Stimulated activated CD8-positive, alpha-beta memory T cell treated with anti-CD3 and anti-CD28 coated beads, Interleukin-7, amount 100 ng/mL, for 24 hours (primary cell): ENCODE data around the gene HTR4.
"Not testable (repeated sequence)": the region's sequence is repeated elsewhere in the genome, so short reads cannot be mapped to it uniquely, and the experiment has no call there.

Experiments
- DNase-seq: peaks from one replicate; pipeline ENCODE4 v3.0.0-alpha.2; 2020; ENCODE audit warnings: low read depth

Gene HTR4

GRCh38 chr5:148532969-148533670, 121.2 kb downstream of the HTR4 start:
- DNase-seq, result no peak

GRCh38 chr5:148529450-148529849, 124.9 kb downstream of the HTR4 start:
- DNase-seq, result not testable (repeated sequence)

DNA sequence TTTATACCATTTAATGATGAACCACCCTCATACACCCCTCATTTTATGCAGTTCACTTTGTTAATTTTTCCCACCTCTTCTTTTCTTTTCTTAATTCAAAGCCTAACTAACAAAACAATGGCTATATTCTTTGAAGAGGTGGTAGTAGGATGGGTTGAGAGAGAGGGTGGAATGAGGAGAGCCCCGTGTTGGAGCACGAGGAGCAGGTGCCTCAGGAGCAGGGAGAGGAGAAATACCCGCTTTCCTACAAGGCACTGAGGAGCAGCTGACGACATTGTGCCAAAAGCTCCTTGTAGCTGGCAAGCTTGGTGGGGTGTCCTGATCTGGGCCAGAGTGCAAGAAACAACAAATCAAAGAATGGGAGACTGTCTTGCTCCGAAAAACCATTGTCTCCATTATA, 129.6 kb downstream of the HTR4 start:
- no peak for DNase-seq

- DNase-seq, result no peak
Measured at GRCh38 chr5:148523139-148523538, 131.2 kb downstream of the HTR4 start.

- DNase-seq, result no peak
Measured at GRCh38 chr5:148515460-148515859, 138.9 kb downstream of the HTR4 start.

DNA sequence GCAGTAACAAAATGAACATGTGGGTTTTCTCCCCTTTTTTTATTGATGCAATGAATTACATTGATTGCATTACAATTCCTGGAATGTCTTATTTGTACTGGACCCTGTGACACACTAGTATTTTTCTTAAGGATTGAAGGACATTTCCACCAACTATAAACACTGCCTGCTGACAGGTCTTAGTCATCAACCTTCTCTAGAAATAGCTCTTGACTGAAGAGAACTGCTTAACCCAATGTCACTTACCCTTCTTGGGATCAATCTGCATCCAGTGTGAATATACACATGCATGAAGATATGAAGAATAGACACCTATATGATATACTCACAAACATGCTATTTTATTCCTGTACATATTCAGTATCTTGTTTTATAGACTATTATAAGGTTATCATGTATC, 140.0 kb downstream of the HTR4 start:
- DNase-seq, result no peak

GRCh38 chr5:148512498-148512897, 141.8 kb downstream of the HTR4 start:
- no peak for DNase-seq

- DNase-seq, result no peak
Measured at GRCh38 chr5:148511810-148512347, 142.4 kb downstream of the HTR4 start.

DNA sequence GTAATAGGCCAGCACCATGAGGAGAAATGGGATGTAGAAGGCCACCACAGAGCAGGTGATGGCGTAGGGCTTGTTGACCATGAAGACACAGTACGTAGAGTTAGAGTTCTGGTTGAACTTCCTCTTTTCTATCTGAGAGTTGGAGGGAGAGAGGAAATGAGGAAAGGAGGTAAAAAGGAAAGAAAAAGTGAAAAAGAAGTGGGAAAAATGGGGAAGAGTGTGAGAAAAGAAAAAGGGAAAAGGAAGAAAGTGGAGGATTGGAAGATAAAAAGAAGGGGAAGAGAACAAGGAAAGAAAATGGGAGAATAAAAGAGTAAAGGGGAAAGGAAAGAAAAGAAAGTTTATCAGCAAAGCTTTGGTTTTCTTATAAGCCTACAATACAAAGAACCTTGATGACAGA, 144.4 kb downstream of the HTR4 start:
- no peak for DNase-seq

DNA sequence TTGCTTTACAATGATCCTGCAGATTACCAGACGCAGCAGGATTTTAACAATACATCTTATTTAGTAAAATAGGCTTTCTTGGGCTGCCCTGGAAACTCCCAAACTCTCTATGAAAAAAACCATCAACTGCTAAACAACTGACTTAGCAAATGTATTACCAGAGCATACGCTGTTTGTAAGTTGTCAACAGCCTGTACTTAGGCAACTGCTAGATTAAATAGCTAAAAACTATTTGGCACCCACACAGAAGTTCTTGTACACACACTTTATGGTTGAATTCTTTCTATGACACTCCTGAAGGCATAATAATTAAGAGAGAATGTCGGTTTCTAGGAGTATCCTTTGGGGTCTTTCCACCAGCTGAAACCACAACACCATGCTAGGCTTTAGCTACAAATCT, 146.7 kb downstream of the HTR4 start:
- no peak for DNase-seq

GRCh38 chr5:148499452-148499851, 154.9 kb downstream of the HTR4 start:
- DNase-seq, result no peak

GRCh38 chr5:148497757-148498156, 156.6 kb downstream of the HTR4 start:
- DNase-seq, result no peak

DNA sequence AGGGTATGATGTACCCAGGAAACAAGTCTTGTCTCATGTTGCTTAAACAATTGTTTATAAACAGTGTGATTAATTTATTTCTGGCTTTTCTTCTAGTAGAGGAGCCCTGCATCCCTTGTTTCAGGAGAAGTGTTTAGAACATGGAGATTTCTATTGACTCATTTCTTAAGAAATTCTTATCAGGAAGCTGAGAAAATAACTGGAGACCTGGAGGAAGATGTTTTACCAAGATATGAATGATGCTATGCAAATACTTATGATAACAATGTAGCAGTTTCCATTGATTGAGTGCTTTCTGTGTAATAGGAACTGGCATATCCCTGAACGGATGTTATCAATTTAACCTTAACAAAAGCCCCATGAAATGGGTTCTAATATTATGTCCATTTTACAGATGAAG, 162.0 kb downstream of the HTR4 start:
- DNase-seq, result no peak

DNA sequence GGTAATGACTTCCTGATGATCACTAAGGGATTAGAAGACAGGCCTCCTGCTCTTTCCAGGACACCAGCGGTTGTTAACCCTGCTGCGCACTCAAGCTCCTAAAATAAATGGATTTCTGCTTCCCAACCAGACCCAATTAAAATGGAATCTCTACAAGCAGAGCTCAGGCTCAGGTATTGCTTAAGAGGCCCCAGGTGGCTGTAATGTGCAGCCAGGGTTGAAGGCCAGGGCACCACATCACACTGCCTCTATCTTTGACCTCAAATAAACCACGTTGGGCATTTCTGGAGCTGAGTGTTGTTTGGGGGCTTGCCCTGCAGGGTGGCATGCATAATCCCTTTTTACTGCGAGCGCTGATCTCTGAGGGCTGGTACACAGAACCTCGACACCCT, 162.5 kb downstream of the HTR4 start:
- no peak for DNase-seq

DNA sequence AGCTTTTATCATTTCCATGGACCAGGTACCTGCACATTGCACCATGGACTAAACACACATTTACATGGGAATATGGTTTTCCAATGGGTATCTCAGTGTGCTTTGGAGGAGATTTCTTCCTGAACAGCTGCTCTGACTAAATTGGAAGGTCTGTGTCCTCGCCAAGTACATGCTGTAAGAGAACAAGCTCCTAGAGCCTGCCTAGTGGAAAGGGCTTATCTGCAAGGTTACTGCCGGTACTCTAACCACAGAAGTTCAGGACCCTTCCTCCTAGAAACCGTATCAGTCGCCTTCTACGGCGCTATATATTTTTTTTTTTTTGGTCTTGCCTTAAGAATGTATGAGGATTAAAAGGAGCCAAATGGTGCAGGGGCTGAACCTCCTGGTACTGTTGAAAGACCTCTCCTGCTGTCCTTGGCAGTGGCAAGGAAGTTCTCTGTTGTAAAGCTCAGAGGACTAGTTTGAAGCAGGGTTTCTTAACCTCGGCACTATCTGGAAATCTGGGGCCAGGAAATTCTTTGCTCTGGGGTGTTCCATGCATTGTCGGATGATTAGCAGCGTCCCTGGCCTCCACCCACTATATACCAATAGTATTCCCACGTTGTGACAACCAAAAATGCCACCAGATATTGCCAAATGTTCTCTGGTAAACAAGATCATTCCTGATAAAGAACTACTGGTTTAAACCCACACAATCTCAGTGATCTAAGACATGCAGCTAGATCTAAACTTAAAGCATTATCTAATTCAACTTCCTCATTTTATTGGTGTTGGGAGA, 163.1 kb downstream of the HTR4 start:
- no peak for DNase-seq

DNA sequence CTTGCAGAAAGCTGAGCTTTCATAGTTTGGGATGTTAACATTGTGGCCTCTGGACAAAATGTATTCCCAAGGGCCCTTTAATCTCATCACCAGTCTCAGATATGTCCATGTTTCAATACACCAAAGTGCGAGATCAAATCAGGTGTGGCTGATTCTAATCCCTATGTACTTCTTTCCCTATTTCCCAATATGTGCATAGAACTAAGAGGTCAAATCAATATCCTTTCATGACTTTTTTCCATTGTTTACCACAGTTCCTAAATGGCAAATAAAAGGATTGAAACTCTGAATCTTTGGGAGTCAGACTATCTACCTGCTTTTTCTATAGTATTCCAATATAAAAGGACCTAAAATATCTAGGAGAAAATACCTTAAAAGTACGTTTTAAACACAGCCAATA, 165.6 kb downstream of the HTR4 start:
- DNase-seq, result no peak

- no peak for DNase-seq
Measured at GRCh38 chr5:148486456-148486855, 167.9 kb downstream of the HTR4 start.

DNA sequence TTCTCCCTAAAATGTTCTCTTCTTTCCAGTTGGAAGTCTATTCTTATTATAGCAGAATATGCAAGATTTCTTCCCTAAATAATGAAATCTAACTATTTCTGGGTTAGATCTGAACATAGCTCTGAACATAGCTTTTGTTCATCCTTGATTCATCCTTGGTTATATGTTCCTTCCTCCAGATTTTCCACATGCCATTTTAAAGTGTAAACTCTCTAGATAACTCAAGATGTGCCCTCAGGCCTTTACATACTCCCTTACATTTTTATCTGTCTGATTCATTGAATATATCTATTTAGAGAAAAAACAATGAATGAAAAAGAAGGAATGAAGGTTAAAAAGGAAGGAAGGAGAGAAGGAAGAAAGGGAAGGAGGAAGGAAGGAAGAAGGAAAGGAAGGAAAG, 169.7 kb downstream of the HTR4 start:
- DNase-seq, result no peak

- DNase-seq, result no peak
Measured at GRCh38 chr5:148483750-148484149, 170.6 kb downstream of the HTR4 start.

- DNase-seq, result peak; percentile 29
Measured at GRCh38 chr5:148482697-148483462, 171.4 kb downstream of the HTR4 start.

- DNase-seq, result no peak
Measured at GRCh38 chr5:148482196-148482595, 172.1 kb downstream of the HTR4 start.

DNA sequence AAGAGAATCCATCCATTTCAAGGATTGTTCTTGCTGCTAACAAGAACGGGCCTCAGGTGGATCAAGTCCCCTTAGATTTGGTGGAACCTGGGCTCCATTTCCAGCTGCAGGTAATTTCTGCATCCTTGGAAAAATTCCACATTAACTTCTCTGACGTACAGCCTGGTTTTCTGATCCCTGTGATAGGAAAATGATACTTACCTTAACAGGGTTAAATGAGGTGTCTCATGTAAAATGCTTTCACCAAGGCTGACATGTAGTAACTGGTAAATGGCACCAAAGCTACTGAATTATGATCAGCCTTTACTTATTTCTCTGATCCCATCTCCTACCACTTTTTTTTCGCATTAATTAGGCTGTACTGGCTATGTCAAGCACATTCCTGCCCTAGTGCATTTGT, 176.9 kb downstream of the HTR4 start:
- no peak for DNase-seq

DNA sequence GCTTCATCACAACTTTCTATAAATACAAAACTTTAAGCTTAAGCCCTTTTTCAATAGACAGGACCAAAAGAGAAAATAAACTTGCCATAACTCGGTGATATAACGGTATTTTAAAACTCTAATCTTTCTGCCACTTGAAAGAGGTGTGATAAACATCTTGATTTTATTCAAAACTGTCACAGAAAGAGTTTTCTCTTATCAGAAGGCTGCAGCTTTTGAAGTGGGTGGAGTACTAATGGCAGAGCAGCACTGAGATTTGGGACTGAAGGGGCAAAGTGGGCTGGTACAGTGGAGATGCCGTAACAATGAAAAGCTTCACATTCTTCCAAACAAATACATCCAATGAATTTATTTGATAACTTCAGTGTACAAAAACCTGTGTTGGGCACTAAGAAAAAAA, 178.0 kb downstream of the HTR4 start:
- DNase-seq, result no peak
